Aorta (tissue), 5 donors: ENCODE data around the gene DLX6. TPM values are rescaled to one million over a fixed set of nuclear protein-coding genes. Genes with fewer than 3 reads are reported as not detected.

Experiments
- ATAC-seq: fragments of 200-7000 bp; cut with Tn5 transposase; one replicate; pipeline ENCODE4 v1.9.1; 2022; ENCODE audit warnings: moderate library complexity; ENCODE audit not compliant: low FRiP score
- DNase-seq, 2 donors: peaks; one replicate each; pipeline ENCODE4 v3.0.0-alpha.2; 2020
- H3K27ac ChIP-seq, 2 donors: one replicate each; pipeline ENCODE4 v1.5.1; 2013; ENCODE audit warnings: low read length in 2 of 2, mild to moderate bottlenecking in 2 of 2, moderate library complexity in 2 of 2, control low read depth in 1 of 2, inconsistent platforms in 1 of 2, low read depth in 1 of 2
- H3K27me3 ChIP-seq, 2 donors: one replicate each; pipeline ENCODE4 v1.6.1; 2013; ENCODE audit warnings: control low read depth in 1 of 2, low read length in 1 of 2, mild to moderate bottlenecking in 1 of 2, moderate library complexity in 1 of 2; ENCODE audit not compliant: insufficient read depth in 2 of 2, control insufficient read depth in 1 of 2
- H3K36me3 ChIP-seq, 2 donors: one replicate each; pipeline ENCODE4 v1.6.1; 2013; ENCODE audit warnings: control low read depth in 1 of 2, low read length in 1 of 2, mild to moderate bottlenecking in 1 of 2; ENCODE audit not compliant: insufficient read depth in 2 of 2, control insufficient read depth in 1 of 2
- H3K4me1 ChIP-seq, 2 donors: one replicate each; pipeline ENCODE4 v1.6.1; 2013; ENCODE audit warnings: low read length in 2 of 2, control low read depth in 1 of 2, mild to moderate bottlenecking in 1 of 2, moderate library complexity in 1 of 2; ENCODE audit not compliant: insufficient read depth in 2 of 2, control insufficient read depth in 1 of 2
- H3K4me3 ChIP-seq, 2 donors: one replicate each; pipeline ENCODE4 v1.5.1; 2013; ENCODE audit warnings: low read length in 2 of 2, control low read depth in 1 of 2, mild to moderate bottlenecking in 1 of 2
- H3K9me3 ChIP-seq: one replicate; pipeline ENCODE4 v1.6.1; 2013; ENCODE audit warnings: mild to moderate bottlenecking, low read length; ENCODE audit not compliant: control insufficient read depth
- WGBS, 2 donors: extraction: QIAGEN DNeasy Blood & Tissue Kit; methylation state at CpG; one replicate each; pipeline ENCODE4 v1.1.7; 2013; 5-methylcytosine and 5-hydroxymethylcytosine counted together
- intact Hi-C, 2 donors: fragments of 100-400 bp; cut with DNase I; formaldehyde crosslinking; loops; one replicate each; pipeline versions ENCODE4 v1.14.2 to v1.15.0; 2022
- polyA plus RNA-seq, 2 donors: library from polyadenylated mRNA; stranded (reverse); fragments of 200-250 nt; gene quantifications; one replicate each; pipeline ENCODE4 v1.2.3, GENCODE V29; 2013
- total RNA-seq, 2 donors: library from RNA; stranded (reverse); fragmentation: NEBNext Ultra II Directional; extraction: Animal tissue kit (Norgen Biotek cat#: 25700); gene quantifications; one replicate each; pipeline ENCODE4 v1.2.1, GENCODE V29; 2021
- donor health status: healthy with polysubstance abuse.
- donor health status: Bipolar disorder and iron deficiency.
- donor health status: DM: no; HTN: no; CAD: no.
- donor health status: DM: no; HTN: no; CAD: no.
- donor health status: DM: yes; HTN: yes; CAD: no.

The DLX6 gene
- total and polyA plus RNA-seq, 4 donors = 0.13 to 0.27 (median 0.19) TPM; not detected in 1

DNA sequence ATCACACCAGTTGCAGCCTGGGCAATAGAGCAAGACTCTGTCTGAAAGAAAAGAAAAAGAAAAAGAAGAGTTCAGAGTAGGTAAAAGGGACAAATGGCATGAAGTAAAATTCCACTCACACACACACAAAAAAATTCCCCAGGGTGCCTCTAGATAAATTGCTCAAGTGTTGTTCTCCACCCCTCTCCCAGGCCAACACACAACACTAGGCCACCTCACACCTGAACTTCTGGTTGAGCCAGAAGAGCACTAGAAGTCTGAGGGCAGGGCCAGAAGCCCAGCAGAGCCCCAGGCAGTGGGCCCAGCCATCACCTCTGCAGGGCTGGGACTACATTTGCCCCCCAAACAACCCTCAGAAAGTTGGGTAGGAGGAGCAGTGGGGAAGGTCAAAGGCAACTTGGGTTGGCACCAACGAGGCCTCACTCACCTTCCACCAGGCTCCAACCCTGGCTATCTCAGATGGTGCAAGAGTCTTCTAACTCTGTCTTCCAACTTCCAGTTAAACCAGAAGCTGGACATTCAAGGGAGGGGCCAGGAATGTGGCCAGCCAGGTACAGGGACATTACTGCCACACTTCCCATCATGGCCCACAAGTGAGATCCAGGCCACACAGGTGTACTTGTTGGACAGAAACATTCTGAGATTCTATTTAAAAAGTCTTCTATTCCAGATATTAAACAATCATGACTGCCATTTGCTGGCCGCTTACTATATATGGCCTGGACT, 25.6 kb upstream of the DLX6 start:
- Histone ChIP-seq H3K27ac (no peak overlapping the region), H3K9me3 (no peaks in the 10 kb centered on the region), H3K4me3 (no peak overlapping the region), H3K4me1 (no peaks in the 10 kb centered on the region), H3K27me3 (no peaks in the 10 kb centered on the region), H3K36me3 (no peaks in the 10 kb centered on the region)
- DNase-seq = no peak
- WGBS, 2 donors = 92 to 94% methylated on average over 2 of the region's 2 CpGs
- intact Hi-C loops = no loop called here
- no peak for ATAC-seq

DNA sequence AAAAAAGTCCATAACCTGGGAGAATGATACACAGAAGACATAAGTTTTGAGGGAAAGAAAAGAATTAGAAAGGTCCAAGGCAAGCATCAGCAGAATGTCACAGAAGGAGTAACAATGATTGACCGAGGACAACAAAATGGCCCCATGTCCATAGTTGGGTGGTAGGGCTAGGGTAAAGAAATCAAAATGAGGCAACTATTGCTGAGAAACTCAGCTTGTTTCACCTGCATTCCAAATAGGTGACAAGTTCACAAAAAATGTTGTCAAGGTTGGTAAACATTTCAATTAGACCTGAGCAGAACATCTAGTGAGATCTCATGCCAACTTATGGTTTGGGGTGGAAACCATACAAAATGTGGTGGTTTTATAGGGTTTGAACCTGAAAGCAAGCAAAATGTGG, 22.8 kb upstream of the DLX6 start:
- 96 to 99% methylated on average over 1 of the region's 1 CpG for WGBS, 2 donors
- no peaks in the 10 kb centered on the region for H3K4me1 ChIP-seq
- no peak for ATAC-seq
- no peaks in the 10 kb centered on the region for H3K9me3 ChIP-seq
- intact Hi-C loops = no loop called here
- H3K27ac ChIP-seq = no peak overlapping the region
- H3K4me3 ChIP-seq = no peak overlapping the region
- H3K27me3 ChIP-seq = no peaks in the 10 kb centered on the region
- no peak for DNase-seq
- H3K36me3 ChIP-seq = no peaks in the 10 kb centered on the region

- DNase-seq = no peak
- WGBS, 2 donors = 38 to 49% methylated on average over 1 of the region's 1 CpG
- Histone ChIP-seq H3K9me3 (no peaks in the 10 kb centered on the region), H3K36me3 (no peaks in the 10 kb centered on the region), H3K4me3 (no peak overlapping the region), H3K4me1 (no peaks in the 10 kb centered on the region), H3K27ac (no peak overlapping the region), H3K27me3 (no peaks in the 10 kb centered on the region)
- no peak for ATAC-seq
- intact Hi-C loops = no loop called here
These were observed 19.4 kb upstream of the DLX6 start for GRCh38 chr7:96985992-96986391.

GRCh38 chr7:96986901-96987300, 18.5 kb upstream of the DLX6 start:
- Histone ChIP-seq H3K27me3 (no peaks in the 10 kb centered on the region), H3K4me3 (no peak overlapping the region), H3K9me3 (no peaks in the 10 kb centered on the region), H3K36me3 (no peaks in the 10 kb centered on the region), H3K27ac (no peak overlapping the region), H3K4me1 (no peaks in the 10 kb centered on the region)
- 56 to 69% methylated on average over 1 of the region's 1 CpG for WGBS, 2 donors
- ATAC-seq (no peak), DNase-seq (no peak)
- intact Hi-C loops = no loop called here

DNA sequence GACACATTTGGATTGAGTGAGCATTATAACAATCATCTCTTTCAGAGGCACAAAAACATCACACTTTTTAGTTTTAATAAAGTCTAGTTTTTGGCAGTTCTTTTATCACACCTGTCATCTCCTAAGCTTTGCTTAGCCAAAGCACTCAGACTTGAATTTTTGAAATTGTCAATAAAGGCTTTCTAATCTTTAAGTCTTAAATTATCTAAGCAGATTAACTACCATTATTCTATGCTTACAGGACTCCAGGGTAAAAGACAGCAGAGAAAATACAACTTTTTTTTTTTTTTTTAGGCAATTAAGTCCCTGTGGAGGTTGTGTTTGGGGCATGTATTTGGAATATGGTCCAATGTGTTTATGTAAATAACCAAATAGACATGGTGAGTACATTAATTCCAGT, 17.6 kb upstream of the DLX6 start:
- no peaks in the 10 kb centered on the region for H3K9me3 ChIP-seq
- ATAC-seq (no peak), DNase-seq (no peak)
- H3K27ac ChIP-seq = no peak overlapping the region
- H3K27me3 ChIP-seq = no peaks in the 10 kb centered on the region
- H3K36me3 ChIP-seq = no peaks in the 10 kb centered on the region
- no peak overlapping the region for H3K4me3 ChIP-seq
- no peaks in the 10 kb centered on the region for H3K4me1 ChIP-seq
- intact Hi-C loops = no loop called here

DNA sequence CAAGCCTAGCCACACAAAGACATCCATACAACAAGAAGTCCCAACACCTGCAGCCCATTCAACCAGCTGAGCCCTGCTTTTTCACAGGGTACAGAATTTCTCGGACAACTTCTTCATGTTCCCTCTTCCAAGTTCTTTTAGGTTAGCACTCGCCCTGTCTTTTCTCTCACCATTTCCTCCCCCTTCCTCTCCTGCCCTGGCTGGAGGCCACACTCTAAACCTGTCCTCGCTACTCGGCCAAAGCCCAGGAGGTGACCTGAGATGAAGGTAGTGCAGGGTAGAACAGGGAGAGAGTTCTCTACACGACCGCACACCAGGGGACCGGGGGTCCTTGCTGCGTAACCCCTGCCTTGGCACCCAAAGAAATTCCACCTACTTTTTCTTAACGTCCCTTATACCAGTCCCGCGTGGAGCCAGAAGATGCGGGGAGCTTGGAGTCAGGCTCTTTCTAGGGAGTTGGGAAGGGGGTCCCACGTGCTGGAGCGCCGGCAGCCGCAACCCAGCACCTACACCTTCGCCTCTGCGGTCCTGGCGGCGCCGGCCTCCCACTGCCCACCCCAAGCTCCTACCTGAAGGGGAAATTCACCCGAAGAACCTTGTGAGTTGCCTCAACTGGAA, 16.0 kb upstream of the DLX6 start:
- DNase-seq (no peak), ATAC-seq (no peak)
- WGBS, 2 donors = 3 to 8% methylated on average over 22 of the region's 22 CpGs
- intact Hi-C loops = no loop called here
- Histone ChIP-seq H3K4me1 (no peaks in the 10 kb centered on the region), H3K36me3 (no peaks in the 10 kb centered on the region), H3K27me3 (no peaks in the 10 kb centered on the region), H3K27ac (no peak overlapping the region), H3K4me3 (no peak overlapping the region), H3K9me3 (peaks cover 2% of the 10 kb centered on the region)

- Histone ChIP-seq H3K27me3 (no peaks in the 10 kb centered on the region), H3K4me3 (peak overlapping the region in 1 of 2 donors; percentile 22), H3K36me3 (no peaks in the 10 kb centered on the region), H3K27ac (no peak overlapping the region), H3K4me1 (no peaks in the 10 kb centered on the region), H3K9me3 (peaks cover 2% of the 10 kb centered on the region)
- DNase-seq (no peak), ATAC-seq (no peak)
- intact Hi-C loops = no loop called here
- WGBS, 2 donors = 14 to 25% methylated on average over 8 of the region's 8 CpGs
These were observed 15.5 kb upstream of the DLX6 start for GRCh38 chr7:96989859-96990317.

GRCh38 chr7:96991546-96992191, 13.7 kb upstream of the DLX6 start:
- H3K27me3 ChIP-seq = no peaks in the 10 kb centered on the region
- ATAC-seq = no peak
- H3K4me1 ChIP-seq = no peaks in the 10 kb centered on the region
- H3K9me3 ChIP-seq = peaks cover 2% of the 10 kb centered on the region
- no peaks in the 10 kb centered on the region for H3K36me3 ChIP-seq
- intact Hi-C loops = no loop called here
- no peak overlapping the region for H3K27ac ChIP-seq
- no peak for DNase-seq
- H3K4me3 ChIP-seq = no peak overlapping the region
- WGBS, 2 donors = 9 to 15% methylated on average over 13 of the region's 13 CpGs
